SJCRH30 (cell line): ENCODE data around the gene MRI1. TPM values are rescaled to one million over a fixed set of nuclear protein-coding genes. Genes with fewer than 3 reads are reported as not detected.
"Not testable (repeated sequence)": the region's sequence is repeated elsewhere in the genome, so short reads cannot be mapped to it uniquely, and the experiment has no call there.

Experiments
- DNase-seq, 2 experiments: peaks; one replicate each; pipeline ENCODE4 v3.0.0-alpha.2; 2015 to 2020
- H3K27ac ChIP-seq: fragments of 250-450 bp; sonication (Bioruptor Pico); 2 replicates; pipeline ENCODE4 v1.5.1; 2020; ENCODE audit warnings: mild to moderate bottlenecking, moderate library complexity
- H3K27me3 ChIP-seq: fragments of 250-450 bp; sonication (Bioruptor Pico); 2 replicates; pipeline ENCODE4 v1.5.1; 2020; ENCODE audit warnings: mild to moderate bottlenecking, moderate library complexity
- H3K36me3 ChIP-seq: fragments of 250-450 bp; sonication (Bioruptor Pico); 2 replicates; pipeline ENCODE4 v1.5.1; 2020; ENCODE audit warnings: mild to moderate bottlenecking, moderate library complexity
- H3K4me1 ChIP-seq: fragments of 250-450 bp; sonication (Bioruptor Pico); 2 replicates; pipeline ENCODE4 v1.5.1; 2020; ENCODE audit warnings: mild to moderate bottlenecking, moderate library complexity
- H3K4me3 ChIP-seq: fragments of 250-450 bp; sonication (Bioruptor Pico); 2 replicates; pipeline ENCODE4 v1.5.1; 2020; ENCODE audit warnings: mild to moderate bottlenecking, moderate library complexity
- H3K9me3 ChIP-seq: fragments of 250-450 bp; sonication (Bioruptor Pico); replicated peaks from 2 replicates; pipeline ENCODE4 v1.5.1; 2020; ENCODE audit warnings: mild to moderate bottlenecking, moderate library complexity
- total RNA-seq: library from RNA; depleted of rRNA; stranded (reverse); fragments of >200 nt; shearing (Covaris generic); gene quantifications from 2 replicates; pipeline ENCODE4 v1.2.3, GENCODE V29; 2014

MRI1 gene
- total RNA-seq, 1 experiment from 2014 or later, result 37.2 TPM

GRCh38 chr19:13770013-13770635, 5.8 kb downstream of the MRI1 start:
- DNase-seq, result no peak
- Histone ChIP-seq H3K27me3 (no peaks in the 10 kb centered on the region), H3K36me3 (peaks cover 16% of the 10 kb centered on the region), H3K9me3 (no peaks in the 10 kb centered on the region), H3K27ac (no peak overlapping the region), H3K4me3 (no peak overlapping the region), H3K4me1 (peaks cover 4% of the 10 kb centered on the region; the same call in 1 of the 2 replicates)

GRCh38 chr19:13774217-13775191, 10.2 kb downstream of the MRI1 start, which contains the start of gene C19orf53:
TSS of gene C19orf53 (plus strand) at chr19:13774456. CDS start at chr19:13774478, 22 bp downstream.
- DNase-seq, result peak; percentile 93 to 97
- peak within 1 kb of the TSS; percentile 90 for H3K4me3 ChIP-seq
- H3K4me1 ChIP-seq, result peaks cover 4% of the 10 kb centered on the region; the same call in 1 of the 2 replicates
- H3K27me3 ChIP-seq, result no peaks in the 10 kb centered on the region
- peaks cover 32% of the 10 kb centered on the region for H3K36me3 ChIP-seq
- peak within 1 kb of the TSS; percentile 60 for H3K27ac ChIP-seq
- H3K9me3 ChIP-seq, result no peaks in the 10 kb centered on the region

- no peaks in the 10 kb centered on the region for H3K27me3 ChIP-seq
- peaks cover 11% of the 10 kb centered on the region; the same call in 1 of the 2 replicates for H3K4me1 ChIP-seq
- H3K9me3 ChIP-seq, result no peaks in the 10 kb centered on the region
- no peak for DNase-seq
- peaks cover 25% of the 10 kb centered on the region for H3K36me3 ChIP-seq
- no peak overlapping the region for H3K27ac ChIP-seq
- H3K4me3 ChIP-seq, result no peak overlapping the region
Observed at GRCh38 chr19:13778398-13778797, 14.1 kb downstream of the MRI1 start.

GRCh38 chr19:13778847-13779246, 14.5 kb downstream of the MRI1 start:
- Histone ChIP-seq H3K36me3 (peaks cover 25% of the 10 kb centered on the region), H3K9me3 (no peaks in the 10 kb centered on the region), H3K27ac (no peak overlapping the region), H3K4me3 (no peak overlapping the region), H3K4me1 (peaks cover 10% of the 10 kb centered on the region; the same call in 1 of the 2 replicates), H3K27me3 (no peaks in the 10 kb centered on the region)
- no peak for DNase-seq

- H3K9me3 ChIP-seq, DNase-seq, H3K27ac ChIP-seq, H3K27me3 ChIP-seq, H3K4me3 ChIP-seq: not testable (repeated sequence)
- Histone ChIP-seq H3K36me3 (peaks cover 25% of the 10 kb centered on the region), H3K4me1 (peaks cover 11% of the 10 kb centered on the region; the same call in 1 of the 2 replicates)
Observed at GRCh38 chr19:13779794-13780193, 15.5 kb downstream of the MRI1 start.

GRCh38 chr19:13781547-13781946, 17.2 kb downstream of the MRI1 start:
- Histone ChIP-seq H3K4me3 (no peak overlapping the region), H3K9me3 (no peaks in the 10 kb centered on the region), H3K4me1 (peaks cover 17% of the 10 kb centered on the region), H3K36me3 (peaks cover 23% of the 10 kb centered on the region), H3K27ac (no peak overlapping the region), H3K27me3 (no peaks in the 10 kb centered on the region)
- peak; percentile 85 to 95 for DNase-seq

- Histone ChIP-seq H3K27ac (no peak overlapping the region), H3K4me1 (peaks cover 22% of the 10 kb centered on the region), H3K4me3 (no peak overlapping the region), H3K27me3 (no peaks in the 10 kb centered on the region), H3K36me3 (peaks cover 21% of the 10 kb centered on the region), H3K9me3 (no peaks in the 10 kb centered on the region)
- DNase-seq, result no peak
Observed at GRCh38 chr19:13782537-13782936, 18.2 kb downstream of the MRI1 start.

- no peak overlapping the region for H3K27ac ChIP-seq
- no peaks in the 10 kb centered on the region for H3K27me3 ChIP-seq
- DNase-seq, result no peak
- no peak overlapping the region for H3K4me3 ChIP-seq
- H3K9me3 ChIP-seq, result no peaks in the 10 kb centered on the region
- peaks cover 29% of the 10 kb centered on the region for H3K4me1 ChIP-seq
- peaks cover 8% of the 10 kb centered on the region for H3K36me3 ChIP-seq
Observed at GRCh38 chr19:13783565-13784500, 19.5 kb downstream of the MRI1 start.

GRCh38 chr19:13784731-13785452, 20.6 kb downstream of the MRI1 start:
- H3K4me3 ChIP-seq, result no peak overlapping the region
- no peaks in the 10 kb centered on the region for H3K27me3 ChIP-seq
- H3K27ac ChIP-seq, result peak overlapping the region; percentile 30; the same call in 1 of the 2 replicates
- peak; percentile 91 to 93 for DNase-seq
- H3K9me3 ChIP-seq, result no peaks in the 10 kb centered on the region
- no peaks in the 10 kb centered on the region for H3K36me3 ChIP-seq
- H3K4me1 ChIP-seq, result peaks cover 30% of the 10 kb centered on the region

- H3K4me1 ChIP-seq, result peaks cover 22% of the 10 kb centered on the region
- H3K36me3 ChIP-seq, result no peaks in the 10 kb centered on the region
- no peaks in the 10 kb centered on the region for H3K9me3 ChIP-seq
- H3K27me3 ChIP-seq, result no peaks in the 10 kb centered on the region
- no peak overlapping the region for H3K4me3 ChIP-seq
- peak in 1 of 2 experiments; percentile 41 for DNase-seq
- H3K27ac ChIP-seq, result peak overlapping the region; percentile 95; the same call in 1 of the 2 replicates
Observed at GRCh38 chr19:13788991-13789390, 24.7 kb downstream of the MRI1 start.

GRCh38 chr19:13790354-13790753, 26.0 kb downstream of the MRI1 start:
- no peak for DNase-seq

GRCh38 chr19:13793317-13793716, 29.0 kb downstream of the MRI1 start:
- DNase-seq, H3K27ac ChIP-seq, H3K4me3 ChIP-seq, H3K36me3 ChIP-seq, H3K9me3 ChIP-seq, H3K27me3 ChIP-seq: not testable (repeated sequence)
- H3K4me1 ChIP-seq, result peaks cover 19% of the 10 kb centered on the region

More at GRCh38 chr19:13790354-13790753, 26.0 kb downstream of the MRI1 start:
- Histone ChIP-seq H3K36me3 (no peaks in the 10 kb centered on the region), H3K4me3 (no peak overlapping the region), H3K27me3 (no peaks in the 10 kb centered on the region), H3K9me3 (no peaks in the 10 kb centered on the region), H3K27ac (no peak overlapping the region), H3K4me1 (peaks cover 15% of the 10 kb centered on the region)

- H3K27ac ChIP-seq, result peak overlapping the region; percentile 75
- peak; percentile 66 to 72 for DNase-seq
- H3K9me3 ChIP-seq, result no peaks in the 10 kb centered on the region
- H3K4me1 ChIP-seq, result peaks cover 13% of the 10 kb centered on the region
- peak overlapping the region; percentile 75 for H3K4me3 ChIP-seq
- no peaks in the 10 kb centered on the region for H3K27me3 ChIP-seq
- no peaks in the 10 kb centered on the region for H3K36me3 ChIP-seq
Observed at GRCh38 chr19:13794398-13794756, 30.1 kb downstream of the MRI1 start.
